GM12891 (cell line): ENCODE results near the gene HLCS.

Source experiments
- PAX5 ChIP-seq: IDR thresholded peaks from 2 replicates; pipeline ENCODE4 v1.6.1; 2011; ENCODE audit warnings: low read length, moderate library complexity, mild to moderate bottlenecking; ENCODE audit not compliant: insufficient read depth, severe bottlenecking
- POLR2AphosphoS5 ChIP-seq: IDR thresholded peaks from 2 replicates; pipeline ENCODE4 v1.6.1; 2011; ENCODE audit warnings: low read depth, low read length, control low read depth

DNA sequence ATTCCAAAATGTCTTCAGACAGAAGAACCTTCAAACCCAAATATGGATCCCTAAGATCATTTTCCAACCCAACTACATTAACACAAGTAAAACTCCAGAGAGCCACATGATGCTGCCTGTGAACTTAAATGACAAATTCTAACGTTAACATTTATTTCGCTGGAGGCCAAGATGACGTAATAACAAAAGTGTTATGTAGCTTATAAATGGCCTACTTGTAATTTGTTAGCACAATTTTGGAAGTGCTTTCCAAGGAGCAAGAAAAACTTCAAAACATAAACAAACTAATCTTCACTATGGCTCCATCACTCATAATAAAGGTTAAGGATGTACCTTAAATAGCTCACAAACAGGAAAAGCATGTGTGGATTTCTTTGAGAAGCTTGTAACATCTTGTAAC, 126.7 kb downstream of the HLCS start:
- TF ChIP-seq PAX5 (no peak), POLR2AphosphoS5 (no peak)
